SKM-1 (cell line): ENCODE measurements around the gene IFIT2.
"Not testable (repeated sequence)": the region's sequence is repeated elsewhere in the genome, so short reads cannot be mapped to it uniquely, and the experiment has no call there.

ENCODE experiments used
- DNase-seq: peaks from one replicate; lab custom pipeline; 2025; ENCODE audit not compliant: unreplicated experiment; lab: John Stamatoyannopoulos, UW

The IFIT2 gene, protein sequence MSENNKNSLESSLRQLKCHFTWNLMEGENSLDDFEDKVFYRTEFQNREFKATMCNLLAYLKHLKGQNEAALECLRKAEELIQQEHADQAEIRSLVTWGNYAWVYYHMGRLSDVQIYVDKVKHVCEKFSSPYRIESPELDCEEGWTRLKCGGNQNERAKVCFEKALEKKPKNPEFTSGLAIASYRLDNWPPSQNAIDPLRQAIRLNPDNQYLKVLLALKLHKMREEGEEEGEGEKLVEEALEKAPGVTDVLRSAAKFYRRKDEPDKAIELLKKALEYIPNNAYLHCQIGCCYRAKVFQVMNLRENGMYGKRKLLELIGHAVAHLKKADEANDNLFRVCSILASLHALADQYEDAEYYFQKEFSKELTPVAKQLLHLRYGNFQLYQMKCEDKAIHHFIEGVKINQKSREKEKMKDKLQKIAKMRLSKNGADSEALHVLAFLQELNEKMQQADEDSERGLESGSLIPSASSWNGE

GRCh38 chr10:89301721-89302445, at the start of gene IFIT2:
IFIT2 (plus strand) TSS chr10:89302046; CDS start chr10:89302124, 78 bp downstream.
- peak; percentile 52 for DNase-seq

DNA sequence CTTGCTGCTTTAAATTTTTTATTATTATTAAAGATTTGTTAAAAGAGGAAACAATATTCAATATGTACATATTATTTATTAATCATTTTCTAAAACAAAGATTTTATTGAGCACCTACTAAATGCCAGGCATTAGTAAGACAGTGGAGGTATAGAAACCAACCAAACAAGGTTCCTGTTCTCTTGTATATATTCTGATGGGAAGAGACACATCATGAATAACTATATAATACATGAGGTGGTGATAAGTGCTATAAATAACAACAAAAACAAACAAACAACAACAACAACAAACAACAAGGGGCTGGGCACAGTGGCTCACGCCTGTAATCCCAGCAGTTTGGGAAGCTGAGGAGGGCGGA, 49.6 kb upstream of the IFIT2 start:
- DNase-seq, result no peak

DNA sequence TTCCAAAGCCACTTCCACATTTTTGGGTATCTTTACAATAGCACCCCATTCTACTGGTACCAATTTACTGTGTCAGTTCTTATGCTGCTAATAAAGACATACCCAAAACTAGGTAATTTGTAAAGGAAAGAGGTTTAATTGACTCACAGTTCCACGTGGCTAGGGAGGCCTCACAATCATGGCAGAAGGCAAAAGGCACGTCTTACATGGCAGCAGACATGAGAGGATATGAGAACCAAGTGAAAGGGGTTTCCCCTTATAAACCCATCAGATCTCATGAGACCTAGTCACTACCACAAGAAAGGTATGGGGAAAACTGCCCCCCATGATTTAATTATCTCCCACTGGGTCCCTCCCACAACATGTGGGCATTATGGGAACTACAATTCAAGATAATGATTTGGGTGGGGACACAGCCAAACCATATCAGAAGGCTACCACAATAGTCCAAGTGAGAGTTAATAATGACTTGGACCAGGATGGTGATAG, 46.7 kb upstream of the IFIT2 start:
- not testable (repeated sequence) for DNase-seq

DNA sequence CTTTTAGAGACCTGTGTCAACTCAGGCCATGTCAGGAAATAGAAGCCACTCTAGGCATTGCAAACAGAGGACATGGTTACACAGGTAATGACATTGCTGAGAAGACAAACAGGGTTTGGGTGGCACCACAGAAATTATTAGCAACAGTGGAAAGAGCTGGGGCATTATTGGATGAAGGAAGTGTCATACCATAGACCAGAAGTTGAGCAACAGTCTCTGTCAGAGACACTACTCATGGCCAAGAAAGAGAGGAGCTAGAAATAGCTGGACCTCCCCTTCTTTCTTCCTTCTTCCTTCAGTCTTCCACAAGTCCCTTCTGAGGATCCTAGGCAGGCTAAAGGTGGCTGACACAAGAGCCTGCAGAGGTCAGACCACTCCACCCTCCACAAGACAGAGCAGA, 46.1 kb upstream of the IFIT2 start:
- DNase-seq, result no peak

- no peak for DNase-seq
These were observed 45.5 kb upstream of the IFIT2 start for GRCh38 chr10:89256340-89256739.

GRCh38 chr10:89256962-89257361, 44.9 kb upstream of the IFIT2 start:
- no peak for DNase-seq

DNA sequence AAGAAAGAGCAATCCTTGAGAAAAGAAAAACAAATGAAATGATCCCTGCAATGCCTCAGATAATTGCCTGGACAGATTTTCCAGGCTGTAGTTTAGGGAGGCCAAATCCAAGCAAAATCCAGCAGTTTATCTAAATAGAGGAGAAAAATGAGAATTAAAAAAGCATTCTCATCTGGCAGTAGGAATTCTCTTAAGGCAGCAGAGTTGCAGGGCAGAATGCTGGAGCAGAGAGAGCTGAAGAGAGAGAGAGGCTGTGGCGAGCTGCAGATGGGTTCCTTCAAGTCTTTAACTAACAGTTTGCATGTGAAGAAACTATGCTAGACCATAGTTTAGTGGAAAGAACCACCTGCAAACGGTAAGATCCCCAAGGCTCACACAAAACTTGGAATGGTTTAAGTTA, 44.3 kb upstream of the IFIT2 start:
- no peak for DNase-seq

DNA sequence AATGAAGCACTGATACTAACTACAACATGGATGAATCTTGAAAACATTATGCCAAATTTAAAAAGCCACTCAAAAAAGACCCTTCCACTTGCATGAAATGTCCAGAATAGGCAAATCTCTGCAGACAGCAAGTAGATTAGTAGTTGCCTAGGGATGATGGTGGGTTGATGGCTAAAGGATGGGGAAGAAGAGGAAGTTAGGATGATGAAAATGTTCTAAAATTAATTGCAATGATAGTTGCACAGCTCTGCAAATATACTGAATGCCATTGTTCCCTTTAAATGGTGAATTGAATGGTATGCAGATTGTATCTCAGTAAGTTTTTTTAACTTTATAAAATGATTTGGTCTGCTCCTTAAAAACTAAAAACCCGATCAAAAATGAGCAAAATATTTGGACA, 43.0 kb upstream of the IFIT2 start:
- no peak for DNase-seq

GRCh38 chr10:89262086-89263051, 39.5 kb upstream of the IFIT2 start:
- no peak for DNase-seq

DNA sequence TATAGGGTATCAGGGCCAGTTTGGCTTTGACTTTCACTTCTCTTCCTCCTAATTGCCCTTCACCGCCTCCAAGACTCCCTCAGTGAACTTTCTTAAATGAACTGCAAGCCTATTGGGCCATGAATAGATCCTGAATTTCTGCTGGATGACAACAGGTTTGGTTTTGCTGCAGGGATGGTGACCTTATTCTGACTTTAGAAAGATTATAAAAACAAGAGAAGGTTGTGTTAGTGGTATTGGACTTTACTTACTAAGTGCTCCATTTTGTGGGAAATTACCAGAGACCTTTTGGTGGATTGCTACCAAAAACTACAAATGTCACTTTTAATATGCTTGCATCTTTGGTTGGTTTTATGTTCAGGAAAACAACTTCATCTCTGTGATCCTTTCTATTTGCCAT, 38.8 kb upstream of the IFIT2 start:
- DNase-seq, result no peak

GRCh38 chr10:89263531-89263930, 38.3 kb upstream of the IFIT2 start:
- no peak for DNase-seq

DNA sequence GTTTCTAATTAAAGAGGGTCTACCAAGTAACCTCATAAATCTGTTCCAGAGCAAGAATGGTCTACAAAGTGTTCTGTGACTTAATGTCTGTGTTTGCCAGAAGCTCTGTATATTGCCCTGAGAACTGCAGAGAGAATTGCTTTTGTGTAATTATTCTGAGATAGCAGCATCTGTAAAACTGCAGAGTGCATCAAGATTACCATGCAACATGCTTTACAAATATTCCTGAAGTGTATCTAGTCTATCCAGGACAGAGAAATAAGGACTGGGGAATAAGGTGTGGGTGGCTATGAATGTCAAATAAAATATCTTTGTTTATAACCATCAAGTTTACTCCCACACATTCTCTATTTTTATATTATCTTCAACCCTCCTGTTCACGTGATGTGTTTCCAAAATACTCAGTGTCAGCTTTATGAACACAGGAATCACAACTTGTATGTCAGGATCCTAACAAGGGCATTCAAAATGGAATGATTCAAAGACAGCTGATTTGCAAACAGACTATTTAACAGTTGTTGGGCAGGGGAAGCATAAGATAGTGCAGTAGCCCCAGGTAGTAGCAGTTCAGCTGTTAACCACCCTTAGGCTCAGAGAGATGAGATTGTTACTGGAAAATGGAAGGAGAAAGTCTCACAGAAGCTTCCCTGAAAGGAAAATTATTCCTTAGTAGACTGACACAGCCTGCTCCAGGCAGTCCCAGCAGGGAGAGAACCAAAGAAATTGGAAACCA, 35.0 kb upstream of the IFIT2 start:
- no peak for DNase-seq

GRCh38 chr10:89269433-89270152, 32.3 kb upstream of the IFIT2 start:
- no peak for DNase-seq

- no peak for DNase-seq
These were observed 31.7 kb upstream of the IFIT2 start for GRCh38 chr10:89270153-89270483.

- no peak for DNase-seq
These were observed 30.3 kb upstream of the IFIT2 start for GRCh38 chr10:89271532-89271931.

DNA sequence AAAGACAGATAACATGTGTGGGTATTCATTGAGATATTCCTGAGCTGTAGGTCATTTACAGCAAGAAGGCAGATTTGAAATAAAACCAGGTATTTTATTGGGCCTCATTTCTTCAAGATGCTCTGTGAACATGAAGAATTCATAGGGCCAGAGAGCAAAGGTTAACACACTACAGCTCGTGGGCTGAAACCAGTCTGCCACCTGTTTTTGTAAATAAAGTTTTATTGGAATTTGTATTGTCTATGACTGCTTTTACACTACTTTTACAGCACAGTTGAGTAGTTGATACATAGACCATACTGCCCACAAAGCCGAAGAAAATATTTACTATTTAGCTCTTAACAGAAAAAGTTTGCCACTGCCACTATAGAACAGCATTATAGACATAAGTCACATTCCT, 28.2 kb upstream of the IFIT2 start:
- no peak for DNase-seq

GRCh38 chr10:89274928-89275327, 26.9 kb upstream of the IFIT2 start:
- DNase-seq, result no peak

- no peak for DNase-seq
These were observed 26.5 kb upstream of the IFIT2 start for GRCh38 chr10:89275383-89275782.

DNA sequence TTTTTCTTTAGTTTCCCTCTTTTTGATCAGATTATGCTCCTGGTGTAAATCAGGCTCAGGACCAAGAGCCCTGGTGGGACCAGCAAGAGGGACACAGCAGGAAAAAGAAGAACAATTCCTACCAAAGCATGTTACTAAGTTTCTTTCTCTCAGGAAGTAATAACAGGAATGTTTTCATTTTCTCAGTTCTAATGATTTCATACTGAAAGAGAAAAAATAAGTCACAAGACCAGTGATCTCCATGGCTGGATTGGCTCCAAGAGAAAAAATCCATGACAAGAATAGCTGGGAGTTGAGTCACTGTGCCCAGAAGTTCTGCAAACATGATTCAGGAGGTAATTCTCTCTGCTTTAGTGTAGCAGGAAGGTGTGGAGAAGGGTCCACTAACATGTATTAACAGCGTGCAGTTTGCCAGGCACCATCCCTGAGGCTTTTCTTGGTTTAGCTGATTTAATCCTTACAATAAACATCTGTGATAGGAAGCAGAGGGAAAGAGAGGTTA, 23.8 kb upstream of the IFIT2 start:
- DNase-seq, result no peak
